HG02970 (cell line): ENCODE data around the gene KLF12.

Source experiments
- ATAC-seq: cut with Tn5 transposase; IDR thresholded peaks from one replicate; pipeline ENCODE4 v1.9.1; 2021; ENCODE audit warnings: mild to moderate bottlenecking, moderate library complexity, moderate number of reproducible peaks; ENCODE audit not compliant: unreplicated experiment, low FRiP score

Gene KLF12

DNA sequence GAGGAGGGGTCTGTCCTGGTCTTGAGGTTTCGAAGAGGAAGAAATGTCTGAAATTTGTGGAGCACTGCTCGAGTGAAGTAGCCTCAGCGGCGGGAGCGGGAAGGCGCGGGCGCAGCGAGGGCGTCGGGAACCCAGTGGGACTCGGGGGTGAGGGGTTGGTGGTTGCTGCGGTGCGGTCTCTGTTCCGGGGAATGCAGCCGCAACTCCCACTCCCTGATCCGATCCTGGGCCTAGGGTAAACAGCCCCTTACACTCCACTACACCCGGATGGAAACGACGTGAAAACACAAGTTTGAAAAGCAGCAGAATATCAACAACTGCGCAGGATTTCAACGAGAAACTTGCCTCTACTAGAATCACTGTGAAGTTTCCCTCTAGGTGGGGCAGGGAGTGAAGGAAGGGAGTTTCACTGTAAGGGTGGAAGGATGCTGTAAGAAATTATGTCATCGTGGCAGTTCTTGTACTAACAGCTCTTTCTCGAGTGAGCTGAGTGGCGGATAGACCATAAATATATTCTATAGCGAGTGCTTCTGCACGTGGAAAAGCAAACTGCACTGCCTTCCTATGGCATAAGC lies 2.0 kb upstream of the KLF12 start:
- ATAC-seq: no peak

DNA sequence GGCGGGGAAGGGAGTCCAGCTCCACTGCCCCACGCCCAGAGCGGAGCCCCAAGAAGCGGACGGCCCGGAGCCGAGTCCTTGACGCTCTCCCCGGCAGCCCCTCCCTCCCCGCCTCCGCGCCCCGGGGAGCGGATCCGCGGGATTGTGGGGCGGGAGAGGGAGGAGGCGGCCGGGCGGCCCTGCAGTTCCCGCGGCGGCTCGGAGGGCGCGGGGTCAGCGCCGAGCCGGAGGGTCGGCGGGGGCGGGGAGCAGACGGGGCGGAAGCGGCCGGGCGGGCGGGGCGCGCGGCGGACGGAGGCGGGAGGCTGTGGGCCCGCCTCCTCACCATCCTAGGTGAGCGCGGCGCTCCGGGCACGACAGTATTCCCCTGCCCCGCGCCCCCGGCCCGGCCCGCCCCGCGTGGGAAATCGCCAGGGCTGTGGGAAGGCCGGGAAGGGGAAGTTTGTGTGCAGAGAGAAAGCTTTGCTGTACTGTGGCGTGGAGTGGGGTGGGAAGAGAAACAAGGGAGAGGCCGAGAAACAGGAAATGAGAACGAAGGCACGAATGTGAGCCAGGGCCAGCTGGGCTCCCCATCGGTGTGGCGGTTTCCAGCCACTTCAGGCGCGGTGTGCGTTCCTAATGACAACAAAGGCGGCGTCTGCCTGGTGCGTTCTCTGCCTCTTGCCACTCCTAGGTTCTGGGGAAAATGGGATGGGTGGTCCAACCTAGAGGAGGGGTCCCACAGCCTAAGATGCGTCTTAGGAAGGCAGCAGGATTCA lies 1.3 kb upstream of the KLF12 start:
- ATAC-seq: peak; percentile 47

GRCh38 chr13:74134777-74135325 lies 647 bp upstream of the KLF12 start:
- ATAC-seq: peak; percentile 24

DNA sequence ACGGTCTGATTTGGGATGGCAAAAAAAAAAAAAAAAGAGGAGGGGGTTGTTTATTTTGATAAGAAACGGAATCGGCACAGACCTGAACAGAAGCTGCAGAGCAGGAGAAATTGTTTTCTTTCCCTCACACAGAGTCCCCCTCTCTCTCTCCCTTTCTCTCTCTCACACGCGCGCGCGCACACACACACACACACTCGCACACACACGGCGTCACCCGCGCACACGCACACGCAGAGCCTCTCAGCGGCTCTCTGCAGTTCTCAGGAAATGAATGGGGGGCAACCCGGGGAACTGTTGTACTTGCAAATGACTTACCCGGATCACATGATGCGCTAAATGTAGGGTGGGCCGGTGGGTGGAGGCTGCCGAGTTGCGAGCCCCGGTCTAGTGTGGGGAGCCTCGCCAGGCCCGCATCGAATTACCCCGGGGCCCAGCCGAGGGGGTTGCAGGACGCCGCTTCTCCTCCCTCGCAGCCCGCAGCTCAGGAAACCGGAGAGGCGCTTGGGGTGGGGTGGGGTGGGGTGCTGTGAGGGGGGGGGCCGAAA lies 475 bp downstream of the KLF12 start:
- peak; percentile 43 for ATAC-seq

DNA sequence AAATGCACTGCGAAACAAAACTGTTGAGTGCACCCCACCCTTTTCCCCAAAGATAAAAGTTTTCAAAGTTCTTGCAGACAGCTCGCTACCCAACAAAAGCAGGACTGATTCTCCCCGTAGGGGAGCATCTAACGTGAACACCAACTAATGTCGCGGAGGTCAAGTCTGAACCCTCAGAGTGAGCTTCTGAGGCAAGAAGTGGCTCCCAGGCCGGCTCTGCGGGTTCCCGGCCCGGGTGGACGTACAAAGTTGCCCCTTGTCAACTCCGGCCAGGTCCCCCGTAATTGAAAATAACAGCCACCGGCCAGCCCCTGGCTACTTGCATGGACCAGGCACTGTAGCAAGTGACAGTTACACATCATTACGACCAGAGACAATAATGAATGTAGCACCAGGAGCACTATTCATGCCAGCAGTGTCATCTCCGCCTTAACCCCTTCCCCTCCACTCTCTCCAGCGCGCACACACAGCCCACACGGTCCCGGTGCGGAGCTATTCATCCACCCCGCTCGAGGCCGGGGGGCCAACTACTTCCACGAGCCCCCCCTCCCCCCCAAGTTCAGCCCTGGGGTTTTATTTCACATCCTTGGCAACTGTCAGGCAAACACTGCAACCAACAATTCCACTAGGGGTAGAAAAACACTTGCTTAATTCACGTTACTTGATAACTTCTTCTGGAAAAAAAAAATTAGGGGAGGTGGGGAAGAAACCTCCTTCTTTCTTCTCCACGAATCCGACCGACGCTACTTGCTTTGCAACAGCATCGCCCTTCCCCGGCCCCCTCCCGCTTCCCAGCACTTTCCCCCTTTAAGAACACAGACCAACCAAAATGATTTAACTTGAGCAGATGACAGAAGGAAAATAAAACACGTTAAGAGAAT lies 1.2 kb downstream of the KLF12 start:
- ATAC-seq: no peak

GRCh38 chr13:74132152-74132775 lies 1.9 kb downstream of the KLF12 start:
- no peak for ATAC-seq

- ATAC-seq: no peak
These were observed 3.0 kb downstream of the KLF12 start for GRCh38 chr13:74131227-74131626.

DNA sequence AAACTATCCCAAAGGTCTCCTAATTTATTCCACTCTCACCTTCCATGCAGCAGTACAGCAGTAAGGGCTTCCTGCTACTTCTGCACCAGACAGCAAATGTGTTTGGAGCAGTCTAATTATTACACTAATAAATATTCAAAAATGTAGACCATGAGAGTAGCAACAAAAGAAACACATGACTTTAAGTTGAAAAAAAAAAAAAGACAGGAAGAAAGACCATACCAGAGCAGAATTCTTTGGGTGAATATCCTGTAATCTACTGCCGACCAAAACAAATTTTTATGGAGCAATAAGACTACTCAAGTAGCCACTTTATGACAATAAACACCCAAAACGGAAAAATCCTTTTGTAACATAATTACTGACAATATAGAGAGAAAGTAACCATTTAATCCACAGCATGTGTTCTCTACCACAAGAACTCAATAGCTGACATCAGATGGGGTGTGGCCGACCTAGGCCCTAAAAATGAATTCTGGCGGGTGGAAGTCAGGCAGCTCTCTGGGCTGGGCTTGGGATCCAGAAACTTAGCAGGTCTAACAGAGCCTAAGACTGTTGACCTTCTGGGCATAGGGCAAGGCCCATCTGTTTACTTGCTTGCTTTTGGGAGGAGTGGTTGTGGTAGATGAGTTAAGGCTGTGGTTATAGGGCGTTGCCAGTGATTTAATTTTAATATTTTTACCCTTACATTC lies 4.6 kb downstream of the KLF12 start:
- ATAC-seq: no peak

DNA sequence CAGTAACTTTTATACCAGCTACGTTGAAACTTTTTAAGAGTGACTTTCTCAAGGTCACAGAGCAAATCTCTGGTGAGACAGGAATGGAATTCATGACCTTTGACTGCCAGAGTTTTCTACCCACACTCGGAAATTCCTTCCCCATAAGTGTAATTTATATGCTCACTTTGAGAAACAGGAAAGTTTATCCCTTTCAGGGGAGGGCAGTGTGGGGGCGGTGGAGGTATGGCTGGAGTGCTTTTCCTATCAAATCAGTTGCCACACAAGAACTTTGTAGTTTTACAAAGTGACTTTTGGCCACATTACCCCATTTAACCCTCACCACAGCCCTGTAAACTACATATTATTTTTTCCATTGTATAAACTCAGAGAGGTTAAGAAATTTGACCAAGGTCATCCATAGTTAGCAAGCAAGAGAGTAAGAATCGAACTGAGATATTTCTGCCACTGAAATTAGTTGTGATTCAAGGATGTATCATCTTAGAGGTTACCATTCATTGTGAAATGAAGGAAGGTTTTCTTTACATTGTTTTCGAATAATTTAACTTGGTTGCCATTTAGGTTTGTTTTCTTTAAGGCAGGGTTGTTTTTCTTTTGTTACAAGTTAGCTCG lies 5.9 kb downstream of the KLF12 start:
- no peak for ATAC-seq

DNA sequence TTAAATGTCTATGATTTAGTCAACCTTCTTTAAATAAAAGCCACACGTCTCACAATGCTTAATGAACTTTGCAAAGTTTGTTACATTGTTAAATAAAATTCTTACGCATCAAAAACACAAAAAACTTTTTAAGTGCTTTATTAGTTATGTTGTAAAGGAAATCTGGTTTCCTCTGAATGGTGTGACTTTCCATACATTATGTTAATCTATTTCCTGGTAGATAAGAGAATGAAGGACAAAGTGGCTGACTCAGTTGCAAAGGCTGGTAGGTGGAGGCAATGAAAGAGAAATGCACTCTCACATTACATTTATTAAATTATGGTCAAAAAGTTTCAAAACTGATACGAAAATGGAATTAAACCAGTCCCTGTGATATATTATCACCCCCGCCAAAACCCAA lies 15.9 kb downstream of the KLF12 start:
- ATAC-seq: no peak

DNA sequence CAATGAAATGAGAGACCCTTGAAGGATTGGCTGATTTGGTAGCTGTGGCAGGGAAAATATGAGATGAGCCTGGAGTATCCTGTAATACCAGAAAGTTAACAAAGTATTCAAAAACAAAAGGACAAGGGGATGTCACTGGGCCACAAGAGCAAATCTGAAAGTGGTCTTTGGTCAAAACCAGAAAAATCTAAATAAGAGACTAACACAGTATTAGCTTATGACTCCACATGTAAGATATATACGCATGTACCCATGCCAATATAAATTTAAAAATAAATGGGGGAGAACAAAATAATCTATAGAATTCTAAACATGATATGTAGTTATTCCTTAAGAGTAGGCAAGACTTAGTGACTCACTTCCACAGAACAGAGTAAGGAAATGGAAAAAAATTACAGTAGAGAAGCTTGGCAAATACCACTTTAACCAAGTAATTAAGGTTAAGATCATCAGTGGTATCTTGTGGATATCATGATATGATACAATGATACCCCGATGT lies 16.9 kb downstream of the KLF12 start:
- ATAC-seq: no peak

GRCh38 chr13:74115133-74115532 lies 19.1 kb downstream of the KLF12 start:
- ATAC-seq: no peak

- ATAC-seq: no peak
These were observed 19.6 kb downstream of the KLF12 start for GRCh38 chr13:74114641-74115040.

DNA sequence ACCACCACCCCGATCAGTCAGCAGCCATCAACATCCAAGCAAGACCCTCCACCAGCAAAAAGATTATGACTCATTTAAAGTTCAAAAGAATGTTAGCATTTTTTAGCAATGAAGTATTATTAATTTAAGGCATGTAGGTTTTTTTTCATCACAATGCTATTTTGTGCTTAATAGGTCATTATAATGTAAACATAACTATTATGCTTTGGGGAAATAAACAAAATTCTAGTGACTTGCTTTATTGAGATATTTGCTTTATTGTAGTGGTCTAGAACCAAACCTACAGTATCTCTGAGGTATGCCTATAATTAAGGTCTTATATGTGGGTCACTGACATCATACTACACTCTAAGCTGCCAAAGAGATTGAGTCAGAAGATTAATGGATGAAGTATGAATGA lies 20.0 kb downstream of the KLF12 start:
- ATAC-seq: no peak

DNA sequence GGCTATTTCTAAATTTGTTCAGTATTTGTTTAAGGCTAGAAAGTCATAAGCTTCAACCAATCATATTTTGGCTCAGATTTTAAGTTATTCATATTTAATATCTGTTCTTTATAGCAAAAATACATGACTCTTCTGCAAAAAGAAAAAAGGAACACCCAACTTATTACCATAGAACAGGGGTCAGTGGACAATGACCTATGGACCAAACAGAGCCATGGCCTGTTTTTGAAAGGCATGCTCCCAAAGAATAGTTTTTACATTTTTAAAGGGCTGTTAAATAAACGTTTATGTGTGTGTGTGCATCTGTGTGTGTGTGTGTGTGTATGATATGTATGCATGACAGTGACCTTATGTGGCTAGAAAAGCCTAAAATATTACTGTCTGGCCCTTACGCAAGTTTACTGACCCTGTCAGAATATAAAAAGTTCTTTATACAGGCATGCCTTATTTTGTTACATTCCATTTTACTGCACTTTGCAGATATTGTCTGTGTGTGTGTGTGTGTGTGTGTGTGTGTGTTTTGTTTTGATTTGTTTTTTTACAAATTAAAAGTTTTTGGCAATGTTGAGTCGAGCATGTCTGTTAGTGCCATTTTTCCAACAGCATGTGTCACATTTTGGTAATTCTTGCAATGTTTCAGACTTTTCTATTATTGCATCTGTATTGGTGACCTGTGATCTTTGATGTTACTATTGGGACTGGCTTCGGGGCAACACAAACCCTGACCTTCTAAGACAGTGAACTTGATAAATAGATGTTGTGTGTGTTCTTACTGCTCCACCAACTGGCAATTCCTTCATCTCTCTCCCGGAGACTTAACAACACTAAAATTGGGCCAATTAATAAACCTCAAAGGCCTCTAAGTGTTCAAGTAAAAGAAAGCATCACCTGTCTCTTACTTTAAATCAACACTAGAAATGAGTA lies 22.0 kb downstream of the KLF12 start:
- no peak for ATAC-seq

GRCh38 chr13:74111399-74111798 lies 22.8 kb downstream of the KLF12 start:
- ATAC-seq: no peak

GRCh38 chr13:74110053-74110452 lies 24.2 kb downstream of the KLF12 start:
- ATAC-seq: no peak

GRCh38 chr13:74107598-74107997 lies 26.6 kb downstream of the KLF12 start:
- ATAC-seq: no peak
